ENCODE measurements around the gene BIRC5.

DNA sequence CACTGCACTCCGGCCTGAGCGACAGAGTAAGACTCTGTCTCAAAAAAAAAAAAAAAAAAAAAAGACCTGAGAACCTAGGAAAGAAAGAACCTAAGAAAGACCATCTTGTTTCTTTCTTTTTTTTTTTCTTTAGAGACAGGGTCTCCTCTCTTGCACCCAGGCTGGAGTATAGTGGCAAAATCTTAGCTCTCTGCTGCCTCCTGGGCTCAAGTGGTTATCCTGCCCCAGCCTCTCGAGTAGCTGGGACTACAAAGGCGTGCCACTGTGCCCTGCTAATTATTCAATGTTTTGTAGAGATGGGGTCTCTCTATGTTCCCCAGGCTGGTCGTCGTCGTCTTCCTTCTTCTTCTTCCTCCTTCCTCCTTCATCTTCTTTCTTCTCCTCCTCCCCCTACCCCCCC is 7.8 kb upstream of the BIRC5 start:
- TF ChIP-seq EP300 (IDR thresholded peaks at IDR 0.05) = no peak
- TF ChIP-seq POLR2A (IDR thresholded peaks at IDR 0.05) = no peak

Data from upper lobe of left lung (tissue), 4 donors.